ENCODE results near the gene OR51M1. TPM values are rescaled to one million over a fixed set of nuclear protein-coding genes. Genes with fewer than 3 reads are reported as not detected.

OR51M1 gene
- total RNA-seq, 2 experiments from 2014 or later, result not detected

GRCh38 chr11:5367448-5368074 lies 16.1 kb upstream of the OR51M1 start:
- Mint-ChIP-seq H3K27me3 (peaks cover 15% of the 10 kb centered on the region), H3K4me3 (no peak overlapping the region), H3K27ac (no peak overlapping the region), H3K4me1 (ENCODE audit: low read depth) (no peaks in the 10 kb centered on the region), H3K9me3 (no peaks in the 10 kb centered on the region), H3K36me3 (ENCODE audit: low read depth) (no peaks in the 10 kb centered on the region)
- no peak for ATAC-seq
- intact Hi-C loops (cut with micrococcal nuclease), result no loop called here
- DNase-seq, result no peak
- ChIA-PET CTCF (no interaction called here), POLR2A (no interaction called here)
- TF ChIP-seq, protein P1, sequence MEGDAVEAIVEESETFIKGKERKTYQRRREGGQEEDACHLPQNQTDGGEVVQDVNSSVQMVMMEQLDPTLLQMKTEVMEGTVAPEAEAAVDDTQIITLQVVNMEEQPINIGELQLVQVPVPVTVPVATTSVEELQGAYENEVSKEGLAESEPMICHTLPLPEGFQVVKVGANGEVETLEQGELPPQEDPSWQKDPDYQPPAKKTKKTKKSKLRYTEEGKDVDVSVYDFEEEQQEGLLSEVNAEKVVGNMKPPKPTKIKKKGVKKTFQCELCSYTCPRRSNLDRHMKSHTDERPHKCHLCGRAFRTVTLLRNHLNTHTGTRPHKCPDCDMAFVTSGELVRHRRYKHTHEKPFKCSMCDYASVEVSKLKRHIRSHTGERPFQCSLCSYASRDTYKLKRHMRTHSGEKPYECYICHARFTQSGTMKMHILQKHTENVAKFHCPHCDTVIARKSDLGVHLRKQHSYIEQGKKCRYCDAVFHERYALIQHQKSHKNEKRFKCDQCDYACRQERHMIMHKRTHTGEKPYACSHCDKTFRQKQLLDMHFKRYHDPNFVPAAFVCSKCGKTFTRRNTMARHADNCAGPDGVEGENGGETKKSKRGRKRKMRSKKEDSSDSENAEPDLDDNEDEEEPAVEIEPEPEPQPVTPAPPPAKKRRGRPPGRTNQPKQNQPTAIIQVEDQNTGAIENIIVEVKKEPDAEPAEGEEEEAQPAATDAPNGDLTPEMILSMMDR (IDR thresholded peaks at IDR 0.05), result no peak

DNA sequence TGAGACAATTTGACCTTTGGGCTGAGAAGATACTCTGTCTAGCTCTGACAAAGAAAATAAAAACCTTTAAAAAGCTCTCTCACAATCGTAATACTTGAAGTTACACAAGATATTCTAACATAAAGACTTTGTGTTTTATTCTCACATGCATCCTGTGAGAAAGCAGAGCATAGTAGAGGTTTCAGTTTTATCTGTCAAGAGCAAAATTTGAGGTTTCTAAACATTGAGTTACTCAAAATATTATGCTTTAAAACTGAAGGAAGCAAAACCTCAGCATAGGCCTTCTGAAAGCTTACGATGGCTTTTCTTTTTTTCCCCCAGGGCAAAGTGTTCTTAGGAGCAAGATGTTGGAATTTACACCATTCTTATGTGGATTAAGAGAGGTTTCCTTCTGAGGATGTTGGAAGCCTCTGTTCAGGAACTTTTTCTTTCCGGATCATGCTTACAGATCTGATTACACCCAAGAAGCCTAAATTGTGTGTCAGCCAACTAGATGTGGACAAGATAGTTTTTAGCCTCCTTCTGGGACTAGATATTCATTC lies 15.0 kb upstream of the OR51M1 start:
- TF ChIP-seq, protein P1 (IDR thresholded peaks at IDR 0.05), result no peak
- H3K4me3 Mint-ChIP-seq, result no peak overlapping the region
- intact Hi-C loops (cut with micrococcal nuclease), result no loop called here
- peaks cover 24% of the 10 kb centered on the region for H3K27me3 Mint-ChIP-seq
- H3K4me1 Mint-ChIP-seq (ENCODE audit: low read depth), result no peaks in the 10 kb centered on the region
- peaks cover 3% of the 10 kb centered on the region for H3K9me3 Mint-ChIP-seq
- CTCF ChIA-PET, result no interaction called here
- H3K36me3 Mint-ChIP-seq (ENCODE audit: low read depth), result no peaks in the 10 kb centered on the region
- H3K27ac Mint-ChIP-seq, result no peak overlapping the region
- DNase-seq, result no peak
- ATAC-seq, result no peak
- POLR2A ChIA-PET, result no interaction called here

DNA sequence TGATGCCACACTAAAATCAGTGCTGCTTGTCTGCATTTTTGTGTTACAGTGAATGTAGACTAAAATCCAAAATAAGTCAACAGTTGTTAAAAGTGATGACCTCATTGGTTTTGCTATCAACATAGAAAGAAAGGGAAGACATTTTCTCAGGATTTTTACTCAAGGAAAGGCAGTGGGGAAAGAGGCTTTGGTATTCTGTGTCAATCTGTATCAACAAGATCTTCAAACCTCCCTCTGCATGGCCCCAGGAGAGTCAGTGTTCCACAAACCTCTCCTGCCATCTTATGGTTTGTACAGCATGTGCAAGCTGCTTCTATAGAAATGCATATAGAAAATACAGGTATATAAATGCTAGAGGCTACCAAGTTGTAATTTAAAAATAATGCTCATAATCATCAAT lies 13.8 kb upstream of the OR51M1 start:
- no peak for ATAC-seq

DNA sequence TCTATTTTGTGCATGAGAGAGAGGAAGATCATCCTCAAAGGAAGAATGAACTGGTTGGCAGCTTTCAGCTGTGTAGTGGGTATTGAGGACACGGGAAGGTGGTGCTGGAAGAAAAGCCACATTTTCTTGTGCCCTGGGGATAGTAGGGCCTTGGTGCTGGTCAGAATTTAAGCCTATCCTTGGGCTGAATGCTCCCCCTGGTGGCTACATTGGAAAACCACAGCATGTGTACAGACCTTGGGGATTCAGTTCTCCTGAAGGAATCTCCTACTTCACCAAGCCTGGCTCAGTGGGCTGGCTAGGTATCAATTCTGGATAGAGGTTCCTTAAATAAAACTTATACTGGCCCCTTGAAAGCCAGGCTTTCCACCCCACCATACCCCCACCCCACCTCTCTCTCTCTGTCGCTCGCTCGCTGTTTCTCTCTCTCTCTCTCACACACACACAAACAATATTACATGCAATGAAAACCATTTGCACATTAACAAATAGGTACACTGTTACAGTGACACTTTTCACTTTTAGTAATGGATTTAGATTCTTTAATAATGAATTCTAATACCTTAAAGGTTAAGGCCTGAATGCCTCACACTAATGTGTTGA lies 2.8 kb upstream of the OR51M1 start:
- H3K27me3 Mint-ChIP-seq, result peaks cover 2% of the 10 kb centered on the region
- DNase-seq, result peak; percentile 46

More for the DNA sequence above, 13.8 kb upstream of the OR51M1 start:
- H3K9me3 Mint-ChIP-seq, result peaks cover 3% of the 10 kb centered on the region
- H3K4me3 Mint-ChIP-seq, result no peak overlapping the region
- TF ChIP-seq, protein P1 (IDR thresholded peaks at IDR 0.05), result no peak
- ChIA-PET POLR2A (no interaction called here), CTCF (interaction anchor here (0.8 to 1.9 kb wide), 2 partner anchors 10 to 245 kb away, joined by 3 to 8 read pairs; no protein-coding TSS in a partner anchor)
- DNase-seq, result no peak
- H3K4me1 Mint-ChIP-seq (ENCODE audit: low read depth), result no peaks in the 10 kb centered on the region
- intact Hi-C loops (cut with micrococcal nuclease), result no loop called here
- H3K27me3 Mint-ChIP-seq, result peaks cover 24% of the 10 kb centered on the region
- H3K27ac Mint-ChIP-seq, result no peak overlapping the region
- no peaks in the 10 kb centered on the region for H3K36me3 Mint-ChIP-seq (ENCODE audit: low read depth)

More for the DNA sequence above, 2.8 kb upstream of the OR51M1 start:
- H3K9me3 Mint-ChIP-seq, result no peaks in the 10 kb centered on the region
- ChIA-PET POLR2A (no interaction called here), CTCF (interaction anchor here (1.2 to 3.0 kb wide), 3 partner anchors 10 to 265 kb away, joined by 3 to 19 read pairs (median 8); no protein-coding TSS in a partner anchor)
- H3K27ac Mint-ChIP-seq, result no peak overlapping the region
- intact Hi-C loops (cut with micrococcal nuclease), result loop anchor here (5.0 kb wide), 1 partner anchor 259 kb away; no protein-coding TSS in a partner anchor
- peak; percentile 51 for ATAC-seq
- no peak overlapping the region for H3K4me3 Mint-ChIP-seq
- H3K4me1 Mint-ChIP-seq (ENCODE audit: low read depth), result no peaks in the 10 kb centered on the region
- TF ChIP-seq, protein P1 (IDR thresholded peaks at IDR 0.05), result peak; percentile 63
- no peaks in the 10 kb centered on the region for H3K36me3 Mint-ChIP-seq (ENCODE audit: low read depth)

Measured in activated CD8-positive, alpha-beta T cell treated with anti-CD3 and anti-CD28 coated beads for 36 hours (primary cell).